H1 (cell line): ENCODE results near the gene ADAM23. TPM values are rescaled to one million over a fixed set of nuclear protein-coding genes. Genes with fewer than 3 reads are reported as not detected.

Experiments
- CTCF ChIA-PET: fragments of 300-600 bp; sonication (Branson Sonifier 250); formaldehyde crosslinking; loops from one replicate; lab custom pipeline; 2021; ENCODE audit not compliant: partially characterized antibody; lab: Charles Lee
- POLR2A ChIA-PET: fragments of 300-600 bp; sonication (Branson Sonifier 250); formaldehyde crosslinking; loops from one replicate; lab custom pipeline; 2021; ENCODE audit warnings: inconsistent platforms; ENCODE audit not compliant: partially characterized antibody; lab: Charles Lee
- DNase-seq, 2 experiments: peaks; one replicate each; pipeline versions ENCODE4 v3.0.0 to v3.0.0-alpha.2; 2010 to 2022; ENCODE audit warnings: low spot score in 2 of 2, low read depth in 1 of 2, mixed read lengths in 1 of 2
- FAIRE-seq: peaks from 2 replicates; lab custom pipeline; 2011; peaks lifted over from hg19 to GRCh38; lab: Jason Lieb, UNC
- H2AFZ ChIP-seq: 2 replicates; pipeline ENCODE4 v1.8.1; 2012; ENCODE audit warnings: low read length, inconsistent platforms
- H2AK5ac ChIP-seq: 2 replicates; pipeline ENCODE4 v1.6.1; 2013; ENCODE audit warnings: low read depth, low read length
- H2BK120ac ChIP-seq: replicated peaks from 2 replicates; pipeline ENCODE3; 2013; ENCODE audit warnings: low read depth, low read length, inconsistent platforms
- H2BK12ac ChIP-seq: 2 replicates; pipeline ENCODE4 v1.6.1; 2013; ENCODE audit warnings: low read depth, low read length
- H2BK15ac ChIP-seq: 2 replicates; pipeline ENCODE4 v1.6.1; 2013; ENCODE audit warnings: low read length
- H2BK20ac ChIP-seq: 2 replicates; pipeline ENCODE4 v1.6.1; 2013; ENCODE audit warnings: low read length
- H2BK5ac ChIP-seq: 2 replicates; pipeline ENCODE4 v1.6.1; 2013; ENCODE audit warnings: low read depth, low read length
- H3K14ac ChIP-seq: 2 replicates; pipeline ENCODE4 v1.6.1; 2013; ENCODE audit warnings: inconsistent platforms; ENCODE audit not compliant: insufficient read length
- H3K18ac ChIP-seq: 2 replicates; pipeline ENCODE4 v1.6.1; 2013; ENCODE audit warnings: low read length; ENCODE audit errors: extremely low read depth
- H3K23ac ChIP-seq: 2 replicates; pipeline ENCODE4 v1.6.1; 2013; ENCODE audit warnings: inconsistent platforms; ENCODE audit not compliant: insufficient read length
- H3K23me2 ChIP-seq: 2 replicates; pipeline ENCODE4 v1.6.1; 2013; ENCODE audit warnings: low read depth, low read length
- H3K27ac ChIP-seq: 2 replicates; pipeline ENCODE4 v1.6.1; 2011; ENCODE audit warnings: low read depth, low read length, inconsistent platforms
- H3K27me3 ChIP-seq, 4 experiments: replicated peaks in 1 of 4; 1 replicate in 1 of 4; 2 replicates in 3 of 4; pipeline versions ENCODE4 v1.6.1 to v1.8.1; 2011 to 2013; ENCODE audit warnings: low read length in 3 of 4, mild to moderate bottlenecking in 3 of 4, inconsistent platforms in 2 of 4, mixed read lengths in 2 of 4, moderate library complexity in 1 of 4; ENCODE audit not compliant: control insufficient read depth in 3 of 4, insufficient read depth in 3 of 4; ENCODE audit errors: extremely low read depth in 1 of 4
- H3K36me3 ChIP-seq, 4 experiments: 2 replicates each; pipeline versions ENCODE4 v1.6.1 to v1.8.1; 2011 to 2013; ENCODE audit warnings: mild to moderate bottlenecking in 4 of 4, low read length in 3 of 4, moderate library complexity in 2 of 4, control low read depth in 1 of 4, inconsistent platforms in 1 of 4; ENCODE audit not compliant: insufficient read depth in 4 of 4, control insufficient read depth in 2 of 4
- H3K4ac ChIP-seq: replicated peaks from 2 replicates; pipeline ENCODE3; 2013; ENCODE audit warnings: low read length, low read depth, mixed read lengths, inconsistent platforms; ENCODE audit not compliant: insufficient read length
- H3K4me1 ChIP-seq, 4 experiments: replicated peaks in 1 of 4; 1 replicate in 1 of 4; 2 replicates in 3 of 4; pipeline versions ENCODE4 v1.6.1 to v1.8.1; 2011 to 2013; ENCODE audit warnings: low read length in 3 of 4, inconsistent platforms in 2 of 4, mixed read lengths in 1 of 4; ENCODE audit not compliant: insufficient read depth in 4 of 4, control insufficient read depth in 3 of 4
- H3K4me2 ChIP-seq, 2 experiments: 2 replicates each; pipeline versions ENCODE4 v1.6.1 to v1.8.1; 2011 to 2013; ENCODE audit warnings: low read depth in 2 of 2, low read length in 2 of 2, control low read depth in 1 of 2, inconsistent platforms in 1 of 2, mild to moderate bottlenecking in 1 of 2; ENCODE audit not compliant: insufficient read depth in 1 of 2
- H3K4me3 ChIP-seq, 4 experiments: fragments of 200-600, 300-600 bp in 1 of 4; sonication (generic), shearing (Covaris generic), sonication (Bioruptor Twin) in 1 of 4; 2 replicates each; pipeline versions ENCODE4 v1.5.1 to v1.8.1; 2011 to 2016; ENCODE audit warnings: low read length in 4 of 4, low read depth in 3 of 4, control low read depth in 2 of 4, inconsistent platforms in 2 of 4, mild to moderate bottlenecking in 2 of 4, mixed read lengths in 1 of 4, moderate library complexity in 1 of 4; ENCODE audit not compliant: insufficient read depth in 2 of 4; ENCODE audit errors: extremely low read depth in 1 of 4
- H3K56ac ChIP-seq: replicated peaks from 2 replicates; pipeline ENCODE3; 2013; ENCODE audit warnings: low read depth, mild to moderate bottlenecking, mixed read lengths, low read length, inconsistent platforms; ENCODE audit not compliant: insufficient read length
- H3K79me1 ChIP-seq: 2 replicates; pipeline ENCODE4 v1.6.1; 2013; ENCODE audit warnings: low read depth, low read length, control low read depth
- H3K79me2 ChIP-seq, 2 experiments: 2 replicates each; pipeline versions ENCODE4 v1.6.1 to v1.8.1; 2012 to 2013; ENCODE audit warnings: low read length in 2 of 2, mild to moderate bottlenecking in 2 of 2, inconsistent platforms in 1 of 2; ENCODE audit not compliant: insufficient read depth in 2 of 2, control insufficient read depth in 1 of 2
- H3K9ac ChIP-seq, 4 experiments: replicated peaks in 1 of 4; 1 replicate in 1 of 4; 2 replicates in 3 of 4; pipeline versions ENCODE4 v1.6.1 to v1.8.1; 2011 to 2013; ENCODE audit warnings: low read depth in 3 of 4, low read length in 3 of 4, control low read depth in 2 of 4, mild to moderate bottlenecking in 2 of 4, moderate library complexity in 2 of 4, inconsistent platforms in 1 of 4; ENCODE audit errors: extremely low read depth in 1 of 4
- H3K9me3 ChIP-seq, 2 experiments: 2 replicates each; pipeline versions ENCODE4 v1.6.1 to v1.8.1; 2012 to 2013; ENCODE audit warnings: mild to moderate bottlenecking in 2 of 2, moderate library complexity in 2 of 2, control low read depth in 1 of 2, inconsistent platforms in 1 of 2, low read depth in 1 of 2, low read length in 1 of 2, mixed read lengths in 1 of 2; ENCODE audit not compliant: insufficient read depth in 2 of 2
- H4K20me1 ChIP-seq, 2 experiments: replicated peaks in 1 of 2; 2 replicates each; pipeline versions ENCODE3 to v1.8.1; 2011 to 2013; ENCODE audit warnings: inconsistent platforms in 2 of 2, low read length in 2 of 2, mild to moderate bottlenecking in 1 of 2; ENCODE audit not compliant: insufficient read depth in 2 of 2, control insufficient read depth in 1 of 2
- H4K5ac ChIP-seq: 2 replicates; pipeline ENCODE4 v1.6.1; 2013; ENCODE audit warnings: low read length, low read depth, mixed read lengths, inconsistent platforms; ENCODE audit not compliant: insufficient read length
- H4K8ac ChIP-seq: 2 replicates; pipeline ENCODE4 v1.8.0; 2013; ENCODE audit warnings: mild to moderate bottlenecking, moderate library complexity, low read length, inconsistent platforms; ENCODE audit not compliant: insufficient read depth; ENCODE audit errors: extremely low read depth
- H4K91ac ChIP-seq: replicated peaks from 2 replicates; pipeline ENCODE3; 2013; ENCODE audit warnings: low read length, mixed read lengths, inconsistent platforms; ENCODE audit not compliant: insufficient read length
- CEBPB ChIP-seq: IDR thresholded peaks from 2 replicates; pipeline ENCODE4 v1.6.1; 2012; ENCODE audit warnings: low read depth, low read length
- EGR1 ChIP-seq: IDR thresholded peaks from 2 replicates; pipeline ENCODE4 v1.6.1; 2011; ENCODE audit warnings: low read depth, low read length, borderline replicate concordance
- GTF2F1 ChIP-seq: IDR thresholded peaks from 2 replicates; pipeline ENCODE4 v1.6.1; 2012; ENCODE audit warnings: low read depth, low read length, improper control_type of control experiment, borderline replicate concordance
- HDAC2 ChIP-seq, 2 experiments: fragments of 300-600 bp in 1 of 2; sonication (generic) in 1 of 2; IDR thresholded peaks; 2 replicates each; pipeline ENCODE4 v1.6.1; 2011 to 2012; ENCODE audit warnings: low read depth in 2 of 2, low read length in 2 of 2, mild to moderate bottlenecking in 2 of 2, moderate library complexity in 2 of 2, borderline replicate concordance in 1 of 2, inconsistent platforms in 1 of 2
- KDM4A ChIP-seq: IDR thresholded peaks from one replicate; pipeline ENCODE4 v1.7.1; 2012; ENCODE audit warnings: low read depth, mild to moderate bottlenecking, moderate library complexity, low read length, inconsistent platforms; ENCODE audit not compliant: severe bottlenecking
- POLR2A ChIP-seq, 2 experiments: IDR thresholded peaks; 1 replicate in 1 of 2; 2 replicates in 1 of 2; pipeline ENCODE4 v1.6.1; 2011; ENCODE audit warnings: low read depth in 2 of 2, low read length in 2 of 2, mild to moderate bottlenecking in 2 of 2; ENCODE audit errors: control extremely low read depth in 1 of 2
- RFX5 ChIP-seq: IDR thresholded peaks from 2 replicates; pipeline ENCODE4 v1.6.1; 2011; ENCODE audit warnings: low read depth, low read length, improper control_type of control experiment, borderline replicate concordance
- RNF2 ChIP-seq: fragments of 200-900, 300-1000 bp; sonication (generic); IDR thresholded peaks from 2 replicates; pipeline ENCODE4 v1.7.1; 2016; ENCODE audit warnings: borderline replicate concordance, low read depth, mild to moderate bottlenecking, antibody characterized with exemption, low read length; ENCODE audit not compliant: poor library complexity, severe bottlenecking; ENCODE audit errors: missing control alignments
- RXRA ChIP-seq: IDR thresholded peaks from 2 replicates; pipeline ENCODE4 v1.6.1; 2011; ENCODE audit warnings: low read depth, mild to moderate bottlenecking, low read length, moderate library complexity; ENCODE audit not compliant: insufficient read depth
- SIX5 ChIP-seq: IDR thresholded peaks from 2 replicates; pipeline ENCODE4 v1.6.1; 2011; ENCODE audit warnings: mild to moderate bottlenecking, low read depth, low read length
- WGBS, 2 experiments: shearing (Covaris generic) in 1 of 2; methylation state at CpG; one replicate each; pipeline versions ENCODE4 v1.1.6 to v1.1.7; 2013 to 2015; ENCODE audit warnings: low lambda C conversion rate in 2 of 2, mixed read lengths in 2 of 2, inconsistent platforms in 1 of 2, low coverage in 1 of 2, missing lambda C conversion rate in 1 of 2; ENCODE audit not compliant: insufficient replicate concordance in 2 of 2, insufficient coverage in 1 of 2, insufficient read length in 1 of 2; ENCODE audit errors: extremely low coverage in 1 of 2, missing lambda C conversion rate in 1 of 2; 5-methylcytosine and 5-hydroxymethylcytosine counted together
- polyA plus RNA-seq, 7 experiments: library from polyadenylated mRNA; depleted of rRNA in 3 of 7; stranded (reverse) in 5 of 7; unstranded in 2 of 7; fragments of >200 nt in 5 of 7; fragments of 200-250 nt in 2 of 7; gene quantifications; 1 replicate in 5 of 7; 2 replicates in 1 of 7; 4 replicates in 1 of 7; pipeline versions ENCODE4 v1.2.1 to v1.2.3, GENCODE V29; 2011 to 2013; ENCODE audit warnings: missing spikeins in 2 of 7, mixed read lengths in 2 of 7
- total RNA-seq: library from RNA; stranded (reverse); fragmentation: NEBNext Ultra II Directional; extraction: Animal tissue kit (Norgen Biotek cat#: 25700); gene quantifications from 2 replicates; pipeline ENCODE4 v1.2.1, GENCODE V29; 2021
- TF ChIP-seq, protein P1 (sequence below), 3 experiments: IDR thresholded peaks; 1 replicate in 2 of 3; 2 replicates in 1 of 3; pipeline versions ENCODE4 v1.5.1 to v1.6.1; 2011; ENCODE audit warnings: low read length in 3 of 3, mild to moderate bottlenecking in 3 of 3, inconsistent platforms in 2 of 3, low read depth in 1 of 3, moderate library complexity in 1 of 3; ENCODE audit not compliant: insufficient read depth in 1 of 3; ENCODE audit errors: control extremely low read depth in 1 of 3

ADAM23 gene
- total and polyA plus RNA-seq, 2 of the 8 experiments (the other 6 are each of a cell fraction or from before 2014, with no cell fraction given): 9.9 to 20.8 TPM

DNA sequence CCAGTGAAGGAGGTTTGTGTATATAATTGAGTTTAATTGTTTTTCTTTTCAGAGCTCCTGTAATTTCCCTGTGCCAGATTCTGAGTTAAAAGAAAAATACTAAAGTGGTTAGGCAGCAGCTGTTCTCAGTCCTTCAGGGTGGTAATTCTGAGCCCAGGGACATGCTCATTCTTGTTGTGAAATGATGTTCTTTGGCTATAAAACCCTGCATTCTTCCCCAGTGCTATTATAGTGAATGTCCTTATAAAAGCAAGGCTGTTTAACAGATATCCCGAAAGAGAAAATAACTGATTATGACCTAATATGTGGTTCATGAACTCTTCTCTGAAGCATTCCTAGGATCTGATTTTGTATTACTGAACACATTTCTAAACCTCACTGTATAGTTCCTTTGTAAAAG is 34.0 kb downstream of the ADAM23 start:
- Histone ChIP-seq H2AFZ (no peak overlapping the region), H3K4me3 (no peak overlapping the region), H2BK12ac (no peak overlapping the region), H2AK5ac (no peak overlapping the region), H3K56ac (no peak overlapping the region), H3K79me2 (no peaks in the 10 kb centered on the region), H3K4ac (no peak overlapping the region), H4K5ac (no peak overlapping the region), H3K9me3 (peaks cover 0 to 2% of the 10 kb centered on the region in 2 experiments; a peak in 2 of 4 replicates), H3K79me1 (no peaks in the 10 kb centered on the region; the same call in 1 of the 2 replicates), H4K91ac (no peak overlapping the region), H2BK20ac (no peak overlapping the region), H3K4me2 (no peak overlapping the region), H2BK5ac (no peak overlapping the region), H3K14ac (no peak overlapping the region), H3K9ac (no peak overlapping the region), H3K23me2 (0 out of 2 replicates have a peak, but pooled peaks cover 2% of the 10 kb centered on the region), H3K36me3 (peaks cover 0 to 4% (median 0%) of the 10 kb centered on the region in 4 experiments; a peak in 1 of 8 replicates), H3K23ac (no peak overlapping the region), H3K27ac (no peak overlapping the region), H3K27me3 (no peaks in the 10 kb centered on the region), H2BK15ac (no peak overlapping the region), H3K4me1 (peaks cover 0 to 3% (median 0%) of the 10 kb centered on the region in 4 experiments; a peak in 1 of 7 replicates), H3K18ac (no peak overlapping the region), H4K20me1 (no peaks in the 10 kb centered on the region), H4K8ac (no peak overlapping the region), H2BK120ac (no peak overlapping the region)
- POLR2A ChIA-PET: no interaction called here
- DNase-seq: no peak
- FAIRE-seq: no peak
- 81% methylated on average over 1 of the region's 1 CpG; no CpG with 5 or more reads in 1 of the 2 experiments for WGBS, 2 experiments
- CTCF ChIA-PET: no interaction called here
- TF ChIP-seq CEBPB (no peak), KDM4A (no peak), EGR1 (no peak), HDAC2 (IDR thresholded peaks at IDR 0.05; ENCODE audit: borderline replicate concordance in 1 of 2, low read depth in 2 of 2, low read length in 2 of 2) (no peak), RXRA (no peak), POLR2A (IDR thresholded peaks at IDR 0.05; ENCODE audit: control extremely low read depth in 1 of 2, low read depth in 2 of 2, low read length in 2 of 2) (no peak), GTF2F1 (no peak), SIX5 (no peak), RNF2 (no peak), RFX5 (no peak)
- TF ChIP-seq, protein P1, sequence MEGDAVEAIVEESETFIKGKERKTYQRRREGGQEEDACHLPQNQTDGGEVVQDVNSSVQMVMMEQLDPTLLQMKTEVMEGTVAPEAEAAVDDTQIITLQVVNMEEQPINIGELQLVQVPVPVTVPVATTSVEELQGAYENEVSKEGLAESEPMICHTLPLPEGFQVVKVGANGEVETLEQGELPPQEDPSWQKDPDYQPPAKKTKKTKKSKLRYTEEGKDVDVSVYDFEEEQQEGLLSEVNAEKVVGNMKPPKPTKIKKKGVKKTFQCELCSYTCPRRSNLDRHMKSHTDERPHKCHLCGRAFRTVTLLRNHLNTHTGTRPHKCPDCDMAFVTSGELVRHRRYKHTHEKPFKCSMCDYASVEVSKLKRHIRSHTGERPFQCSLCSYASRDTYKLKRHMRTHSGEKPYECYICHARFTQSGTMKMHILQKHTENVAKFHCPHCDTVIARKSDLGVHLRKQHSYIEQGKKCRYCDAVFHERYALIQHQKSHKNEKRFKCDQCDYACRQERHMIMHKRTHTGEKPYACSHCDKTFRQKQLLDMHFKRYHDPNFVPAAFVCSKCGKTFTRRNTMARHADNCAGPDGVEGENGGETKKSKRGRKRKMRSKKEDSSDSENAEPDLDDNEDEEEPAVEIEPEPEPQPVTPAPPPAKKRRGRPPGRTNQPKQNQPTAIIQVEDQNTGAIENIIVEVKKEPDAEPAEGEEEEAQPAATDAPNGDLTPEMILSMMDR (IDR thresholded peaks at IDR 0.05; ENCODE audit: control extremely low read depth in 1 of 3, insufficient read depth in 1 of 3, low read depth in 1 of 3, low read length in 3 of 3): no peak
